NOMO-1 treated with dmso at 0.1 percent for 144 hours (cell line): ENCODE measurements around the gene TREML2.
"Not testable (repeated sequence)": the region's sequence is repeated elsewhere in the genome, so short reads cannot be mapped to it uniquely, and the experiment has no call there.

Experiments
- DNase-seq: peaks from one replicate; lab custom pipeline; 2025; ENCODE audit not compliant: unreplicated experiment; lab: John Stamatoyannopoulos, UW

TREML2 gene

DNA sequence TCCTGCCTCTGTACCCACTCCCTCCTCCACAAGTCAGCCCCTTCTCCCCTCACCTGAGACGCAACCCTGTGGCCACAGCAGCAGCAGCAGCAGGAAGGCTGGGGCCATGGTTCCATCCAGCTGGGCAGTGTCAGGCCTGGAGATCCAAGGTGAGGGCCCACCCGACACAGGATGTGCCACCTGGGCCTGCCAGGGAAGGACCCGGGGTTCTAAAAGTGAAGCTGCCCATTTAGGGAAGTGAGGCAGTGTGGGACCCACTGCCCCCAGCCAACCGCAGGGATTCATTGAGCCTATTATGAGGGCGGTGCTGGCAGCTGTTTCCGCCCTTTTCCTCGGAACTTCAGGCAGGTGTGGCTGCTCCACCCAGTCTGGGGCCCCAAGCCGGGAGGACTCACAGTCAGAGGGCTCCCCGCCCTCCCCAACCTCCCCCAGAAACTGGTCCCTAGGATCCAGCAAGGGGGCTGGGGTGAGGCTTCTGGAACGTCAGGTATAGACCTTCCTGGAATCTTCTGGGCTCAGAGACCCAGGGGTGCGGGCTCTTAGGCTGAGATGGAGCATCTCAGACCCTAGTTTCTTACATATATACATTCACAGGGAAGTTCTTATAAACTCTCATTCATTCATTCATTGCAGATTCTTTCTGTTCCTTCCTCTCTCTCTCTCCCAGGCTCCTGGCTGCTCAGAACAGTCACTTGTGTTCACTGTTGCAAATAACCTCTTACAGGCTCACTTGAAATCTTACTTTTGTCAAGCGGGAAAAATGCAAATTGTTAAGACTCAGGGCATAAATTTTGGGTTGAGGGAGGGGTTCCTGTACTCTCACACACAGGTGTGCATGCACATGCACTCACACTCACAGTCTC is at the start of gene TREML2:
TSS of gene TREML2 (minus strand) at position 249 of the 863 bp plus-strand sequence. CDS start at position 108, 141 bp downstream.
- peak; percentile 41 for DNase-seq

GRCh38 chr6:41247882-41248705 is 47.1 kb upstream of the TREML2 start:
- DNase-seq: no peak

DNA sequence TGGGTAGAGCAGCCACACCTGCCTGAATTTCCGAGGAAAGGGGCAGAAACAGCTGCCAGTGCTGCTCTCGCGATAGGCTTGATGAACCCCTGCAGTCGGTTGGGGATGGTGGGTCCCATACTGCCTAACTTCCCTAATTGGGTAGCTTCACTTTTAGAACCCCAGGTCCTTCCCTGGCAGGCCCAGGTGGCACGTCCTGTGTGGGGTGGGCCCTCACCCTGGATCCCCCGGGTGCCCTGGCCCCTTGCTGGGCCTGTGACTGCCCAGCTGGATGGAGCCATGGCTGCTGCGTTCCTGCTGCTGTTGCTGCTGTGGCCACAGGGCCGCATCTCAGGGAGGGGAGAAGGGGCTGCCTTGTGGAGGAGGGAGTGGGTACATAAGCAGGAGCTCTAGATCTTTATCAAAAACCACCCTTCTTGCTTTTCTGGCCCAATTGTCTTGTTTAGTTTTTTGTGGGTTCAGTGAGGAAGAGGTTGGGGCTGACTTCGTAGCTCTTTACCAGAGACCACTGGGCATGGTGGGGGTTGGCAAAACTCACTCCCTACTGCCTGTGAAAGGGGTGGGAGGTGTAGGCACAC is 46.4 kb upstream of the TREML2 start:
- DNase-seq: no peak

GRCh38 chr6:41246529-41246928 is 45.6 kb upstream of the TREML2 start:
- not testable (repeated sequence) for DNase-seq

DNA sequence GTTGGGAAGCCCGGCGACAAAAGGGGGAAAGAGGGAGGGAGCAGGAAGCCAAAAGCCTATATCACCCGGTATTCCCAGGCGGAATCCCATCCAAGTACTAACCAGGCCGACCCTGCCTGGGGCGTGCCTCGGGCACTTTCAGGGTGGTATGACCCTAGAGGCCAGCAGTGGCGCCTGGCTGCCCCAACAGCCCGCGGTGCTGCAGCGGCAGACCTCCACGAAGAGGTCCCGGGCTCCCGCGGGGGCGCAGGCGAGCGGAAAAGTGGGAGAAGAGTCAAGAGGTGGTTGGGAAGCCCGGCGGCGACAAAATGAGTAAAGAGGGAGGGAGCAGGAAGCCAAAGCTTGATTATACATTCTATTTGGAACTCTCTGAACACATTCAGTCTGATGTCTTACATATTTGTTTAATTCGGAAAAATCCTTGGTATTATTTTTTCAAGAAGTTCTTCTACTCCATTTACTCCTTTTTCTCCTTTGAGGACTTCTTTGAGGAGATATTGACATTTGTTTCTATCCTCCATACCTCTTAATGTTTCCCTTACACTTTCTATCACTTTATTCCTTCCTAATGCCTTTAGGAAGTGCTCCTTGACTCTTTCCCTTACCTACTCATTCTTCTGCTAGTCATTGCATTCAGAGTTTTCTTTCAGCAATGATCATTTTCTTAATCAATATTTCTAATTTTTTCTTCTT is 38.7 kb upstream of the TREML2 start:
- no peak for DNase-seq

DNA sequence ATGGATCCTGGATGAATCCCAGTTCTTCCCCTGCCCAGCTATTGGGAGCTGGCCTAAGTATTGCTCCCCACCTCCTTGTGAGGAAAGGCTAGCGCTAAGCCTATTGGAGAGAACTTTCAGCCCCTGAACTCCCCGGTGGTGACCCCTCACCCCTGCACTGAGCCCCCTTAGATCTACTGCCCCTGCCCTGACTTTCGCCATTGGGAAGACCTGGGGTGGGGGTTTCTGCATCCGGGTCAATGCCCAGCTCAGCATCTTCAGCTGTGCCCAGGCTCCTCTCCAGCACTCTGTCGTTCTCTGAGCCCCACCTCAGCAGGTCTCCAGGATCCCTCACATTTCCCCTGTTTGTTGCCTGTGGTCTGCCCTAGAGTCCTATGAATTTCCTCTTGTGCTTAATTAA is 36.2 kb upstream of the TREML2 start:
- DNase-seq: no peak

DNA sequence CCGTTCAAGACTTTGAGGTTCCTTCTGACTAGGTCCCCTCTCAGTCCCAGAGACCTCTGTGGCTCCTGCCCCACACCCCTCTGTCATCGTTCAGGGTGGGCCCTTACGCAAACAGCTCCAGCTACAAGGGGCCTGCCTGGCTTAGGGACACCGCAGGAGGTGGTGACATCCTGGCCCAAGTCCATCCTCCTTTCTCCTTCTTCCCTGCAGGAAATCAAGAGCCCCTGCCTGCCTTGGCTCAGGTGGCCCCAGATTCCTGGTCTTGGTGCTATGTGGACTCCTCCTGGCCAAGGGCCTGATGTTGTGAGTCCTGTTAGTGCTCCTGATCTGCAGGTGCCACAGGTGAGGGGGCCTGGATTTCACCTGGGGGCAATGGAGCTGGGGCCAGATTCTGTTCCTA is 35.3 kb upstream of the TREML2 start:
- DNase-seq: no peak

DNA sequence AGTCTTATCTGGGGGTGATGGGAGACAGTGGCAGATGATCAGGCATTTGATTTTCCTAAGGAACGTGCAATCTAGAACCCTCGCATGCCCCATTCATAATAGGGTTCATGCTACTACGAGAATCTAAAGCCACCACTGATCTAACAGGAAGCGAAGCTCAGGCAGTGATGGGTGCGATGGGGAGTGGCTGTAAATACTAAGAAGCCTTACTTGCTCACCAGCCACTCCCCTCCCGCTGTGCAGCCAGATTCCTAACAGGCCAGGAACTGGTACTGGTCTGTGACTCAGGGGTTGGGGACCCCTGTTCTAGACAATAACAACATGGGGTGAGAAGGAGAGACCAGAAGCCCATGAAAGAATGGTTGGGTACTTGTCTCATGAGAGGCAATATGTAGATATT is 31.7 kb upstream of the TREML2 start:
- DNase-seq: no peak

- DNase-seq: no peak
These were observed 30.3 kb upstream of the TREML2 start for GRCh38 chr6:41231246-41231645.

GRCh38 chr6:41229721-41230120 is 28.8 kb upstream of the TREML2 start:
- no peak for DNase-seq

DNA sequence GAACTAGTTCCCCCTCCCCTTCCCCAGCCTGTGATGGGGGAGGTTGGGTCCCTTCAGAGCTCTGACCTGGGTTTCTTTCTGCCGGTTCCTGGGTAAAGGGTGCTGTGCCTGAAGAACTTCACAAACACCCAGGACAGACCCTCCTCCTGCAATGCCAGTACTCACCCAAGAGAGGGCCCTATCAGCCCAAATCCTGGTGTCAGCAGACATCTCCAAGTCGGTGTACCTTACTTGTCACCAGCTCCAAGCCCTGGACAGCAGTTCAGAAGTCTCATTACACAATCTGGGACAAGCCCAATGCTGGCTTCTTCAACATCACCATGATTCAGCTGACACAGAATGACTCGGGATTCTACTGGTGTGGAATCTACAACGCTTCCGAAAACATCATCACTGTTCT is 27.7 kb upstream of the TREML2 start:
- peak; percentile 10 for DNase-seq

DNA sequence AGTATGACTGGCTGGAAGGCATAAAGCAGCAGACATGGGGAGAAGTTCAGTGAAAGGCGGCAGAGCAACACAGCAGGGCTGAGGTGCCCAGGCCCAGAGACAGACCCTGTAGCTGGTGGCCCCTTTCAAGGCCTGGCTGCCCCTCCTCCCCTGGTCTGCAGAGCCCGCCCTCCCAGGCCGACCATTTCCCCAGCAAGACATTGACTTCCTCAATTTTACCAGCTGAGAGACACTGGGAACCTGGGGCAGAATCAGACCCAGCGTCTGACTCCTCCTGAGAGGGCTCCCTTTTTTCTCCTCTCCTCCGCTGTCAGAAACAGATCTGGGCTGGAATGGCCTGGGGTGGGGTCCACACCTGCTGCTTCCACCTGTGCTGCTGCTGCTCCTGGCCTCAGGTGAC is 27.1 kb upstream of the TREML2 start, which contains the start of gene TREML4:
TSS of gene TREML4 (plus strand) at position 254 of the 400 bp plus-strand sequence. CDS start at position 333, 79 bp downstream.
- DNase-seq: peak; percentile 10

- DNase-seq: no peak
These were observed 25.8 kb upstream of the TREML2 start for GRCh38 chr6:41226752-41227151.

DNA sequence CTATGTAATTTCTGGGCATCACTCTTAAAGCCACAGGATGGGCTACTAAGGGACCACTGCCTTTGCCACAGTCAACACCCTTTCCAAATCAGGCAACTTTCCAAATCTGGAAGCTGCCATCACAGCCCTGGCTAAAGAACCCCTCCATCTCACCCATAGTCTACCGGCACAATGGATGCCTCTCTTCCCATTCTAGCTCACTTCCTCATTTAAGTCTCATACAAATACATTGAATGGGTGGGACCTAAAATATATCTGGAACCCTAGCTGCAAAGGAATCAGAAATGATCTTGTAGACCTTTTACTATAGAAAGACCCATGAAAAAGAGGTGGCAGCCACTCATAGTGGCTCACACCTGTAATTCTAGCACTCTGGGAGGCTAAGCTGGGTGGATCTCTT is 23.9 kb upstream of the TREML2 start:
- no peak for DNase-seq

- DNase-seq: no peak
These were observed 21.6 kb upstream of the TREML2 start for GRCh38 chr6:41222513-41222912.

DNA sequence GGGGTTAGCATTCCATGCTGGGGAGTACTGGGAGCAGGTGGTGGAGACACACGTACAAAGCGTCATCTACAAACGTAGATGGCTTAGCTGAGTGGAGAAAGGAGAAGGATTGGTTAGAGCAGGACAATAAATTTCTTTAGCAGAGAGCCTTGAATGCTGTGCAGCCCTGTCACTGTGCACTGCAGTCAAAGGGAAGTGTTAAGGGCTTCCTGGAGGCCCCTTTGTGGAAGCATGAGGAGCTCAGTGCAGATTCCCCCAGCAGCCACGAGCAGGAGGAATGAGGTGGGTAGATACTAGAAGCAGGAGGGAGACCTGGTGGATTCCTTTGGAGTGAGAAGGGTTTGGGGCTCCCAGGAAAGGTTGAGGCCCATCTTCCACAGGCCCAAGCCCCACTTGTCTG is 21.1 kb upstream of the TREML2 start:
- no peak for DNase-seq

DNA sequence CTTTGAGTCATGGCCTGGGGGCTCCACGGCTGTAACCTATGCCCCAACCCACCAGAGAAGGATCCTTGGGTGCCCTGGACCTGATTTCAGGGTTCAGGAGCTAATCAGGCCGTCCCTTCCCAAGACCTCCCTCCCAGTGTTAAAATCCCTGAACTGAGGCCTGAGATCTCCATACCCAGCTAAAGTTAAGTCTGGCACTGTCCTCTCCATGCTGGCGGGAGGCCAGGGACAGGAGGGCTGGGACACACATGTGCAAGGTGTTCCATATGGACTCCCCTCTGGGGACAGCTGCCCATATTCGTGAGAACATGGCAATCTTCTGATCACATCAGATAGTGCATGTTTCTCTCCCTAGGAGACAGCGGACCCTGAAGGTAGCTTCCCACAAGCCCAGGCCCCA is 15.7 kb upstream of the TREML2 start:
- no peak for DNase-seq

DNA sequence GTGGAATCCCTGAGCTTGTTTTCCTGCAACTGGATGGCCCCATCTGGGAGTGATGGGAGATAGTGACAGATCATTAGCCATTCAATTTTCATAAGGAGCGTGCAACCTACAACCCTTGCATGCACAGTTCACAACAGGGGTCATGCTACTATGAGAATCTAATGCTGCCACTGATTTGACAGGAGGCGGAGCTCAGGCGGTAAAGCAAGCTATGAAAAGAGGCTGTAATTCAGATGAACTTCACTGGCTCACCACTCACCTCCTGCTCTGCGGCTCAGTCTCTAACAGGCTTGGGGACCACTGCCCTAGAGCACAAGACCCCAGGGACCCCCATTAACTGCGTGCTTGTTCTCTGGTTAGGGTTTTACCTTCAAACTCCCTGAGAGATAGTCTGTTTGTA is 14.8 kb upstream of the TREML2 start:
- DNase-seq: no peak

- DNase-seq: no peak
These were observed 13.8 kb upstream of the TREML2 start for GRCh38 chr6:41214559-41215238.

- DNase-seq: no peak
These were observed 8.8 kb upstream of the TREML2 start for GRCh38 chr6:41209547-41210320.
